Urinary bladder (tissue), 4 donors: ENCODE data around the gene EVX1. TPM values are rescaled to one million over a fixed set of nuclear protein-coding genes. Genes with fewer than 3 reads are reported as not detected.

Source experiments
- DNase-seq: peaks from one replicate; pipeline ENCODE4 v3.0.0-alpha.2; 2015; ENCODE audit errors: extremely low spot score
- H3K27ac ChIP-seq: one replicate; pipeline ENCODE4 v1.5.1; 2013; ENCODE audit warnings: low read depth, mild to moderate bottlenecking, moderate library complexity
- H3K36me3 ChIP-seq: one replicate; pipeline ENCODE4 v1.6.1; 2013; ENCODE audit warnings: mild to moderate bottlenecking, moderate library complexity; ENCODE audit not compliant: insufficient read depth
- H3K4me1 ChIP-seq: one replicate; pipeline ENCODE4 v1.6.1; 2013; ENCODE audit warnings: mild to moderate bottlenecking, moderate library complexity; ENCODE audit not compliant: insufficient read depth
- H3K4me3 ChIP-seq: one replicate; pipeline ENCODE4 v1.5.1; 2013; ENCODE audit warnings: low read depth, low read length
- WGBS: extraction: QIAGEN DNeasy Blood & Tissue Kit; methylation state at CpG from one replicate; pipeline ENCODE4 v1.1.7; 2013; 5-methylcytosine and 5-hydroxymethylcytosine counted together
- polyA plus RNA-seq: library from polyadenylated mRNA; stranded (reverse); fragments of 200-250 nt; gene quantifications from one replicate; pipeline ENCODE4 v1.2.3, GENCODE V29; 2013
- total RNA-seq: library from RNA; depleted of rRNA; stranded (reverse); fragments of >200 nt; gene quantifications from one replicate; pipeline ENCODE4 v1.2.3, GENCODE V29; 2014
- donor health status: healthy with polysubstance abuse.
- donor health status: healthy.

Gene EVX1
- total and polyA plus RNA-seq, 2 donors: 1.1 to 2.0 TPM

GRCh38 chr7:27269455-27269854 lies 26.9 kb downstream of the EVX1 start:
- H3K4me1 ChIP-seq: no peaks in the 10 kb centered on the region
- no peak for DNase-seq
- H3K27ac ChIP-seq: no peak overlapping the region
- no peaks in the 10 kb centered on the region for H3K36me3 ChIP-seq
- H3K4me3 ChIP-seq: no peak overlapping the region
- whole genome bisulfite sequencing: 88% methylated on average over 14 of the region's 14 CpGs

- H3K27ac ChIP-seq: no peak overlapping the region
- no peak for DNase-seq
- no peaks in the 10 kb centered on the region for H3K4me1 ChIP-seq
- 96% methylated on average over 1 of the region's 1 CpG for WGBS
- H3K4me3 ChIP-seq: no peak overlapping the region
- H3K36me3 ChIP-seq: no peaks in the 10 kb centered on the region
Observed at GRCh38 chr7:27271384-27271783, 28.8 kb downstream of the EVX1 start.

GRCh38 chr7:27277628-27278027 lies 35.0 kb downstream of the EVX1 start:
- Histone ChIP-seq H3K4me3 (no peak overlapping the region), H3K36me3 (no peaks in the 10 kb centered on the region), H3K27ac (peak overlapping the region; percentile 77), H3K4me1 (no peaks in the 10 kb centered on the region)
- peak; percentile 25 for DNase-seq
- 34% methylated on average over 2 of the region's 2 CpGs for WGBS

GRCh38 chr7:27283558-27283957 lies 41.0 kb downstream of the EVX1 start:
- Histone ChIP-seq H3K4me1 (no peaks in the 10 kb centered on the region), H3K27ac (no peak overlapping the region), H3K4me3 (no peak overlapping the region), H3K36me3 (no peaks in the 10 kb centered on the region)
- 80% methylated on average over 3 of the region's 3 CpGs for WGBS
- DNase-seq: no peak

- H3K4me3 ChIP-seq: no peak overlapping the region
- no peaks in the 10 kb centered on the region for H3K4me1 ChIP-seq
- 69% methylated on average over 2 of the region's 2 CpGs for WGBS
- DNase-seq: no peak
- no peak overlapping the region for H3K27ac ChIP-seq
- H3K36me3 ChIP-seq: peaks cover 1% of the 10 kb centered on the region
Observed at GRCh38 chr7:27295236-27295635, 52.6 kb downstream of the EVX1 start.

GRCh38 chr7:27297356-27297755 lies 54.8 kb downstream of the EVX1 start:
- no peak for DNase-seq
- peaks cover 1% of the 10 kb centered on the region for H3K36me3 ChIP-seq
- no peak overlapping the region for H3K27ac ChIP-seq
- no peak overlapping the region for H3K4me3 ChIP-seq
- no peaks in the 10 kb centered on the region for H3K4me1 ChIP-seq
- 82% methylated on average over 8 of the region's 8 CpGs for WGBS

Other genes with a start within 250 kb of the EVX1 start
- gene HOXA1, start 146.8 kb upstream of the EVX1 start, total RNA-seq: 2.0 TPM
- gene HOXA1, start 146.8 kb upstream of the EVX1 start, polyA plus RNA-seq: 1.6 TPM
- 1.4 TPM for gene HOXA2, start 140.1 kb upstream of the EVX1 start, total RNA-seq
- 1.3 TPM for gene HOXA2, start 140.1 kb upstream of the EVX1 start, polyA plus RNA-seq
- gene HOXA4, start 112.0 kb upstream of the EVX1 start, total RNA-seq: 1.0 TPM
- gene HOXA4, start 112.0 kb upstream of the EVX1 start, polyA plus RNA-seq: 6.0 TPM
- 12.5 TPM for gene HOXA5, start 99.1 kb upstream of the EVX1 start, total RNA-seq
- gene HOXA5, start 99.1 kb upstream of the EVX1 start, polyA plus RNA-seq: 9.9 TPM
- gene HOXA6, start 95.0 kb upstream of the EVX1 start, total RNA-seq: 8.4 TPM
- gene HOXA6, start 95.0 kb upstream of the EVX1 start, polyA plus RNA-seq: 4.4 TPM
- gene HOXA3, start 90.2 kb upstream of the EVX1 start, total RNA-seq: 9.0 TPM
- gene HOXA3, start 90.2 kb upstream of the EVX1 start, polyA plus RNA-seq: 11.4 TPM
- 3.7 TPM for gene HOXA7, start 86.1 kb upstream of the EVX1 start, total RNA-seq
- 14.2 TPM for gene HOXA7, start 86.1 kb upstream of the EVX1 start, polyA plus RNA-seq
- 19.8 TPM for gene HOXA9, start 77.3 kb upstream of the EVX1 start, total RNA-seq
- 20.5 TPM for gene HOXA9, start 77.3 kb upstream of the EVX1 start, polyA plus RNA-seq
- 23.2 TPM for gene HOXA10, start 68.5 kb upstream of the EVX1 start, total RNA-seq
- gene HOXA10, start 68.5 kb upstream of the EVX1 start, polyA plus RNA-seq: 44.9 TPM
- 9.3 TPM for gene HOXA11, start 57.6 kb upstream of the EVX1 start, total RNA-seq
- 39.1 TPM for gene HOXA11, start 57.6 kb upstream of the EVX1 start, polyA plus RNA-seq
- gene HOXA13, start 42.7 kb upstream of the EVX1 start, total RNA-seq: 43.2 TPM
- gene HOXA13, start 42.7 kb upstream of the EVX1 start, polyA plus RNA-seq: 24.4 TPM